H9 (cell line): Measurements from ENCODE around the gene MAPK8. TPM values are rescaled to one million over a fixed set of nuclear protein-coding genes. Genes with fewer than 3 reads are reported as not detected.

Experiments
- DNase-seq: peaks from one replicate; pipeline ENCODE4 v3.0.0-alpha.2; 2017
- H2AFZ ChIP-seq: one replicate; pipeline ENCODE4 v1.6.1; 2013; ENCODE audit warnings: mild to moderate bottlenecking, low read length, control low read depth, moderate library complexity
- H2AK5ac ChIP-seq: 2 replicates; pipeline ENCODE4 v1.6.1; 2013; ENCODE audit warnings: low read length, control low read depth, mixed read lengths; ENCODE audit not compliant: insufficient read length
- H2BK120ac ChIP-seq: one replicate; pipeline ENCODE4 v1.6.1; 2013; ENCODE audit warnings: low read depth, mild to moderate bottlenecking, low read length, control low read depth, inconsistent platforms; ENCODE audit not compliant: poor library complexity, severe bottlenecking
- H2BK12ac ChIP-seq: 2 replicates; pipeline ENCODE4 v1.6.1; 2013; ENCODE audit warnings: low read length, control low read depth, mixed read lengths, low read depth; ENCODE audit not compliant: insufficient read length
- H2BK15ac ChIP-seq: 2 replicates; pipeline ENCODE4 v1.6.1; 2013; ENCODE audit warnings: low read depth, low read length, control low read depth
- H2BK20ac ChIP-seq: one replicate; pipeline ENCODE4 v1.6.1; 2013; ENCODE audit warnings: low read depth, mild to moderate bottlenecking, low read length, control low read depth, inconsistent platforms; ENCODE audit not compliant: poor library complexity, severe bottlenecking
- H2BK5ac ChIP-seq: 2 replicates; pipeline ENCODE4 v1.6.1; 2013; ENCODE audit warnings: low read length, control low read depth, mixed read lengths; ENCODE audit not compliant: insufficient read length
- H3K14ac ChIP-seq: 2 replicates; pipeline ENCODE4 v1.6.1; 2013; ENCODE audit warnings: low read length, control low read depth; ENCODE audit not compliant: insufficient read depth
- H3K18ac ChIP-seq: 2 replicates; pipeline ENCODE4 v1.6.1; 2013; ENCODE audit warnings: low read depth, mild to moderate bottlenecking, mixed read lengths, low read length, control low read depth; ENCODE audit not compliant: insufficient read length
- H3K23ac ChIP-seq: 2 replicates; pipeline ENCODE4 v1.6.1; 2013; ENCODE audit warnings: low read length, control low read depth, mixed read lengths, low read depth; ENCODE audit not compliant: insufficient read length
- H3K23me2 ChIP-seq: 2 replicates; pipeline ENCODE4 v1.6.1; 2013; ENCODE audit warnings: low read depth, mild to moderate bottlenecking, mixed read lengths, low read length, control low read depth; ENCODE audit not compliant: insufficient read length, poor library complexity, severe bottlenecking
- H3K27ac ChIP-seq: 2 replicates; pipeline ENCODE4 v1.5.1; 2013; ENCODE audit warnings: low read length, control low read depth, mixed read lengths, low read depth; ENCODE audit not compliant: insufficient read length
- H3K27me3 ChIP-seq: 2 replicates; pipeline ENCODE4 v1.6.1; 2013; ENCODE audit warnings: low read length, control low read depth, inconsistent platforms; ENCODE audit not compliant: insufficient read depth
- H3K4ac ChIP-seq: 2 replicates; pipeline ENCODE4 v1.6.1; 2013; ENCODE audit warnings: low read depth, mild to moderate bottlenecking, control low read depth, inconsistent platforms, low read length, moderate library complexity
- H3K4me1 ChIP-seq: 2 replicates; pipeline ENCODE4 v1.6.1; 2013; ENCODE audit warnings: low read length, control low read depth, inconsistent platforms; ENCODE audit not compliant: insufficient read depth
- H3K4me2 ChIP-seq: 2 replicates; pipeline ENCODE4 v1.6.1; 2013; ENCODE audit warnings: low read length, control low read depth, mixed read lengths; ENCODE audit not compliant: insufficient read length, insufficient read depth
- H3K56ac ChIP-seq: 2 replicates; pipeline ENCODE4 v1.6.1; 2013; ENCODE audit warnings: low read depth, mild to moderate bottlenecking, mixed read lengths, low read length, control low read depth; ENCODE audit not compliant: insufficient read length
- H3K79me1 ChIP-seq: 2 replicates; pipeline ENCODE4 v1.6.1; 2013; ENCODE audit warnings: low read depth, mild to moderate bottlenecking, moderate library complexity, low read length, control low read depth, inconsistent platforms; ENCODE audit not compliant: insufficient read depth, poor library complexity, severe bottlenecking
- H3K79me2 ChIP-seq: 2 replicates; pipeline ENCODE4 v1.6.1; 2013; ENCODE audit warnings: low read length, control low read depth, inconsistent platforms; ENCODE audit not compliant: insufficient read depth
- H3K9ac ChIP-seq: 2 replicates; pipeline ENCODE4 v1.6.1; 2013; ENCODE audit warnings: low read length, control low read depth, mixed read lengths; ENCODE audit not compliant: insufficient read length; ENCODE audit errors: extremely low read depth
- H3K9me3 ChIP-seq: one replicate; pipeline ENCODE4 v1.6.1; 2013; ENCODE audit warnings: low read depth, low read length, inconsistent platforms; ENCODE audit not compliant: control insufficient read depth
- H3T11ph ChIP-seq: one replicate; pipeline ENCODE4 v1.6.1; 2013; ENCODE audit warnings: mild to moderate bottlenecking, low read length, control low read depth, inconsistent platforms
- H4K20me1 ChIP-seq: one replicate; pipeline ENCODE4 v1.6.1; 2013; ENCODE audit not compliant: control insufficient read depth, insufficient read length, insufficient read depth
- H4K5ac ChIP-seq: 2 replicates; pipeline ENCODE4 v1.6.1; 2013; ENCODE audit warnings: low read depth, mild to moderate bottlenecking, mixed read lengths, low read length, control low read depth; ENCODE audit not compliant: insufficient read length
- H4K8ac ChIP-seq: replicated peaks from 2 replicates; pipeline ENCODE4 v1.6.1; 2013; ENCODE audit warnings: low read length, control low read depth, mixed read lengths, low read depth; ENCODE audit not compliant: insufficient read length
- H4K91ac ChIP-seq: 2 replicates; pipeline ENCODE4 v1.6.1; 2013; ENCODE audit warnings: low read depth, mild to moderate bottlenecking, moderate library complexity, mixed read lengths, low read length, control low read depth; ENCODE audit not compliant: insufficient read length
- H3K27ac Mint-ChIP-seq, 3 experiments: 2 replicates in 2 of 3; 3 replicates in 1 of 3; pipeline ENCODE4 v1.8.0; 2020 to 2021; ENCODE audit warnings: mixed read lengths in 3 of 3, mild to moderate bottlenecking in 1 of 3, moderate library complexity in 1 of 3
- H3K27me3 Mint-ChIP-seq: 2 replicates; pipeline ENCODE4 v1.8.0; 2021; ENCODE audit warnings: low read depth, mild to moderate bottlenecking, moderate library complexity, mixed read lengths
- H3K36me3 Mint-ChIP-seq, 3 experiments: 2 replicates in 2 of 3; 3 replicates in 1 of 3; pipeline ENCODE4 v1.8.0; 2020 to 2021; ENCODE audit warnings: low read depth in 3 of 3, mixed read lengths in 3 of 3; ENCODE audit not compliant: insufficient read depth in 1 of 3
- H3K4me1 Mint-ChIP-seq, 2 experiments: 2 replicates each; pipeline ENCODE4 v1.8.0; 2020; ENCODE audit warnings: mixed read lengths in 2 of 2
- H3K4me3 Mint-ChIP-seq, 2 experiments: 2 replicates in 1 of 2; 3 replicates in 1 of 2; pipeline ENCODE4 v1.8.0; 2020 to 2021; ENCODE audit warnings: mild to moderate bottlenecking in 2 of 2, mixed read lengths in 2 of 2, moderate library complexity in 1 of 2
- H3K9me3 Mint-ChIP-seq, 2 experiments: 2 replicates in 1 of 2; 3 replicates in 1 of 2; pipeline ENCODE4 v1.8.0; 2020; ENCODE audit warnings: mild to moderate bottlenecking in 2 of 2, mixed read lengths in 2 of 2, moderate library complexity in 1 of 2
- CTCF ChIP-seq: fragments of 200-600 bp; sonication (generic); conservative IDR thresholded peaks from 3 replicates; pipeline ENCODE4 v1.8.0; 2021; ENCODE audit warnings: antibody characterized with exemption, mild to moderate bottlenecking
- WGBS: extraction: QIAGEN DNeasy Blood & Tissue Kit; methylation state at CpG from one replicate; pipeline ENCODE4 v1.1.7; 2013; ENCODE audit warnings: missing lambda C conversion rate, low lambda C conversion rate, mixed read lengths; ENCODE audit not compliant: insufficient read length; ENCODE audit errors: extremely low coverage; 5-methylcytosine and 5-hydroxymethylcytosine counted together
- total RNA-seq: library from RNA; stranded (reverse); gene quantifications from 2 replicates; pipeline ENCODE4 v1.2.1, GENCODE V29; 2021

MAPK8 gene
- total RNA-seq, 1 experiment from 2014 or later: 52.0 TPM

DNA sequence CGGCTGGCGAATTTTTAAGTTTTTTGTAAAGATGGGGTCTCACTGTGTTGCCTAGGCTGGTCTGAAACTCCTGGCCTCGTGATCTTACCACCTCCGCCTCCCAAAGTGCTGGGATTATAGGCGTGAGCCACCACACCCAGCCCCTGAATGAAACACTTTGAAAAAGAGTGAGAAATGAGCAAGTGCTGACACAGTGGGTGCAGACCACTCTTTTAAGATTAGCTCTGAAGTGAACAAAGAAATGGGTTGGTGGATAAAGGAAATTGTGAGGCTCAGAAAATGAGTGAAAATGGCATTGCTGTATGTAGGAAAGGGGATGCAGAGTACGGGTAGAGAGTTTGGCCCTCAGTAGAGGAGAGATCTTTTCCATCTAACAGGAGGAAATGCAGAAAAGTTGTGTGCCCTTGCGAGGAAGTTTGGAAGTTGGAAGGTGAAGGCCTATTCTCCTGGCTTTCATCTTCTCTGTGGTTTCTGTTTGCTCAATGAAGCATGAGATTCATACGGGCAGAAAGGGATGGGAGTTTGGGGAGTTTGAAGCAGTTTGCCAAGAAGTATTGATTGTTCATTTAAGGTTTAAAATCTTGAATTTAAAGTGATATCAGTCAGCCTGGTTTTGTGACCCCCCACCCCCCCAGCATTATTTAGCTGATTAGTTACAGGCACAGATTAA, 11.0 kb downstream of the MAPK8 start:
- H2BK15ac ChIP-seq: no peak overlapping the region
- no peaks in the 10 kb centered on the region for H3K79me1 ChIP-seq
- no peak overlapping the region for H2AK5ac ChIP-seq
- no peak overlapping the region for H3K4ac ChIP-seq
- no peak overlapping the region for H3K4me2 ChIP-seq
- no peak overlapping the region for H3K18ac ChIP-seq
- no peak overlapping the region for H2BK120ac ChIP-seq
- Mint-ChIP-seq H3K4me1 (peaks cover 10 to 15% of the 10 kb centered on the region in 2 experiments), H3K27ac (no peak overlapping the region), H3K36me3 (no peaks in the 10 kb centered on the region), H3K4me3 (no peak overlapping the region), H3K9me3 (no peaks in the 10 kb centered on the region), H3K27me3 (no peaks in the 10 kb centered on the region)
- no peak overlapping the region for H3K14ac ChIP-seq
- no peaks in the 10 kb centered on the region for H4K20me1 ChIP-seq
- DNase-seq: no peak
- H3K23me2 ChIP-seq: no peaks in the 10 kb centered on the region
- peaks cover 13% of the 10 kb centered on the region; the same call in 1 of the 2 replicates for H3K79me2 ChIP-seq
- H3T11ph ChIP-seq: no peak overlapping the region
- no peak overlapping the region for H4K91ac ChIP-seq
- peaks cover 3% of the 10 kb centered on the region; the same call in 1 of the 2 replicates for H3K4me1 ChIP-seq
- H2BK5ac ChIP-seq: no peak overlapping the region
- no peak for TF ChIP-seq CTCF
- no peaks in the 10 kb centered on the region for H3K27me3 ChIP-seq
- no peaks in the 10 kb centered on the region for H3K9me3 ChIP-seq
- no peak overlapping the region for H2AFZ ChIP-seq
- H3K27ac ChIP-seq: no peak overlapping the region
- no peak overlapping the region for H4K8ac ChIP-seq
- no peak overlapping the region for H3K56ac ChIP-seq
- no peak overlapping the region for H3K23ac ChIP-seq
- H2BK12ac ChIP-seq: no peak overlapping the region
- no peak overlapping the region for H3K9ac ChIP-seq
- no peak overlapping the region for H2BK20ac ChIP-seq
- no peak overlapping the region for H4K5ac ChIP-seq
- WGBS: no CpG with 5 or more reads among the region's 8 CpGs
